HEK293 (cell line): ENCODE measurements around the gene TM2D3.

Experiments
- CTCF ChIA-PET: fragments of 350-600 bp; formaldehyde crosslinking; extraction: SDS; loops from one replicate; lab custom pipeline; 2021; ENCODE audit warnings: antibody characterized with exemption; lab: Yijun Ruan, JAX
- POLR2A ChIA-PET: fragments of 300-600 bp; formaldehyde crosslinking; extraction: SDS; loops from one replicate; lab custom pipeline; 2020; ENCODE audit warnings: antibody characterized with exemption, inconsistent platforms; lab: Yijun Ruan, JAX
- H3K27ac ChIP-seq: fragments of 200-500 bp; sonication (Bioruptor generic); 2 replicates; pipeline ENCODE4 v1.5.1; 2014; ENCODE audit warnings: low read depth, low read length, control low read depth, inconsistent platforms; ENCODE audit errors: extremely low read depth
- H3K36me3 ChIP-seq, 2 experiments: fragments of 200-500 bp in 1 of 2; sonication (Bioruptor generic) in 1 of 2; 1 replicate in 1 of 2; 2 replicates in 1 of 2; pipeline ENCODE4 v1.5.1; 2014 to 2017; ENCODE audit warnings: inconsistent platforms in 2 of 2, low read length in 2 of 2; ENCODE audit not compliant: control insufficient read depth in 2 of 2, insufficient read depth in 1 of 2
- H3K4me1 ChIP-seq: fragments of 200-500 bp; sonication (Bioruptor generic); 2 replicates; pipeline ENCODE4 v1.5.1; 2014; ENCODE audit warnings: mild to moderate bottlenecking, low read length, inconsistent platforms; ENCODE audit not compliant: control insufficient read depth, insufficient read depth
- H3K4me3 ChIP-seq: 2 replicates; pipeline ENCODE4 v1.5.1; 2011; ENCODE audit warnings: low read depth, mild to moderate bottlenecking, control low read depth, low read length, moderate library complexity
- H3K9me3 ChIP-seq: fragments of 200-500 bp; sonication (Bioruptor generic); 2 replicates; pipeline ENCODE4 v1.5.1; 2014; ENCODE audit warnings: low read depth, low read length, inconsistent platforms; ENCODE audit not compliant: control insufficient read depth, insufficient read depth
- BCL6B ChIP-seq: fragments of 450-650 bp; formaldehyde crosslinking; IDR thresholded peaks from 2 replicates; pipeline ENCODE4 v1.5.1; 2017; ENCODE audit warnings: missing biosample characterization, missing genetic modification characterization
- GFI1B ChIP-seq: fragments of 450-650 bp; formaldehyde crosslinking; IDR thresholded peaks from 2 replicates; pipeline ENCODE4 v1.5.1; 2016; ENCODE audit warnings: missing biosample characterization, missing genetic modification characterization
- GLI4 ChIP-seq: fragments of 450-650 bp; formaldehyde crosslinking; IDR thresholded peaks from 2 replicates; pipeline ENCODE4 v1.5.1; 2016; ENCODE audit warnings: missing biosample characterization, missing genetic modification characterization
- HOXD13 ChIP-seq: sonication (generic); formaldehyde crosslinking; IDR thresholded peaks from 2 replicates; pipeline ENCODE4 v1.8.0; 2022; ENCODE audit warnings: missing genetic modification reagents, borderline replicate concordance
- KLF16 ChIP-seq: fragments of 450-650 bp; formaldehyde crosslinking; IDR thresholded peaks from 2 replicates; pipeline ENCODE4 v1.5.1; 2017; ENCODE audit warnings: missing biosample characterization, missing genetic modification characterization
- OSR2 ChIP-seq: fragments of 450-650 bp; formaldehyde crosslinking; IDR thresholded peaks from 2 replicates; pipeline ENCODE4 v1.5.1; 2016; ENCODE audit warnings: missing biosample characterization, missing genetic modification characterization
- PRDM1 ChIP-seq: fragments of 450-650 bp; formaldehyde crosslinking; IDR thresholded peaks from 2 replicates; pipeline ENCODE4; 2016; ENCODE audit warnings: missing biosample characterization, missing genetic modification characterization
- SP2 ChIP-seq: fragments of 450-650 bp; formaldehyde crosslinking; IDR thresholded peaks from 2 replicates; pipeline ENCODE4 v1.5.1; 2016; ENCODE audit warnings: missing biosample characterization, missing genetic modification characterization
- ZIC2 ChIP-seq: fragments of 450-650 bp; formaldehyde crosslinking; IDR thresholded peaks from 2 replicates; pipeline ENCODE4 v1.5.1; 2016; ENCODE audit warnings: missing biosample characterization, missing genetic modification characterization
- ZNF10 ChIP-seq: fragments of 450-650 bp; formaldehyde crosslinking; IDR thresholded peaks from 2 replicates; pipeline ENCODE4 v1.5.1; 2017; ENCODE audit warnings: missing biosample characterization, missing genetic modification characterization
- ZNF133 ChIP-seq: fragments of 450-650 bp; formaldehyde crosslinking; IDR thresholded peaks from 2 replicates; pipeline ENCODE4 v1.5.1; 2016; ENCODE audit warnings: missing biosample characterization, missing genetic modification characterization
- ZNF174 ChIP-seq: fragments of 450-650 bp; formaldehyde crosslinking; IDR thresholded peaks from 2 replicates; pipeline ENCODE4 v1.5.0; 2017; ENCODE audit warnings: missing biosample characterization, mild to moderate bottlenecking, missing genetic modification characterization
- ZNF37A ChIP-seq: fragments of 450-650 bp; IDR thresholded peaks from 2 replicates; pipeline ENCODE4 v1.5.1; 2018; ENCODE audit warnings: missing biosample characterization, missing genetic modification characterization
- ZNF391 ChIP-seq: fragments of 450-650 bp; formaldehyde crosslinking; IDR thresholded peaks from 2 replicates; pipeline ENCODE4 v1.5.1; 2016; ENCODE audit warnings: low read depth, missing biosample characterization, missing genetic modification characterization, borderline replicate concordance
- ZNF404 ChIP-seq: fragments of 450-650 bp; formaldehyde crosslinking; IDR thresholded peaks from 2 replicates; pipeline ENCODE4 v1.5.1; 2017; ENCODE audit warnings: missing biosample characterization, missing genetic modification characterization
- ZNF488 ChIP-seq: fragments of 450-650 bp; formaldehyde crosslinking; IDR thresholded peaks from 2 replicates; pipeline ENCODE4 v1.5.1; 2016; ENCODE audit warnings: missing biosample characterization, missing genetic modification characterization
- ZNF560 ChIP-seq: fragments of 450-650 bp; formaldehyde crosslinking; IDR thresholded peaks from 2 replicates; pipeline ENCODE4 v1.5.1; 2017; ENCODE audit warnings: missing biosample characterization, missing genetic modification characterization, borderline replicate concordance
- ZNF654 ChIP-seq: fragments of 450-650 bp; formaldehyde crosslinking; IDR thresholded peaks from 2 replicates; pipeline ENCODE4 v1.5.1; 2016; ENCODE audit warnings: low read depth, missing biosample characterization, missing genetic modification characterization
- ZNF792 ChIP-seq: fragments of 450-650 bp; formaldehyde crosslinking; IDR thresholded peaks from 2 replicates; pipeline ENCODE4 v1.5.1; 2016; ENCODE audit warnings: missing biosample characterization, missing genetic modification characterization
- ZSCAN30 ChIP-seq: fragments of 450-650 bp; IDR thresholded peaks from 2 replicates; pipeline ENCODE4 v1.5.1; 2018; ENCODE audit warnings: missing biosample characterization, mild to moderate bottlenecking, missing genetic modification characterization, moderate library complexity
- ZXDB ChIP-seq: fragments of 450-650 bp; formaldehyde crosslinking; IDR thresholded peaks from 2 replicates; pipeline ENCODE4 v1.5.1; 2016; ENCODE audit warnings: missing biosample characterization, missing genetic modification characterization
- TF ChIP-seq, protein P1 (sequence below): fragments of 450-650 bp; formaldehyde crosslinking; IDR thresholded peaks from 2 replicates; pipeline ENCODE4 v1.5.1; 2016; ENCODE audit warnings: missing biosample characterization, missing genetic modification characterization
- TF ChIP-seq, protein P2 (sequence below): fragments of 450-650 bp; formaldehyde crosslinking; IDR thresholded peaks from 2 replicates; pipeline ENCODE4 v1.5.0; 2017; ENCODE audit warnings: missing biosample characterization, missing genetic modification characterization, borderline replicate concordance

TM2D3 gene

GRCh38 chr15:101637919-101638318 lies 14.3 kb downstream of the TM2D3 start:
- H3K4me1 ChIP-seq = peaks cover 4% of the 10 kb centered on the region; the same call in 1 of the 2 replicates
- TF ChIP-seq ZIC2 (tag by site-specific recombination) = peak; percentile 65
- TF ChIP-seq ZNF174 (tag by site-specific recombination) = no peak
- H3K36me3 ChIP-seq = peaks cover 33 to 34% of the 10 kb centered on the region in 2 experiments
- H3K4me3 ChIP-seq = no peak overlapping the region
- no peak overlapping the region for H3K27ac ChIP-seq
- H3K9me3 ChIP-seq = no peaks in the 10 kb centered on the region
- ChIA-PET POLR2A (interaction anchor here (0.7 to 2.0 kb wide), 2 partner anchors 22 to 31 kb away, joined by 5 to 6 read pairs; no protein-coding TSS in a partner anchor), CTCF (interaction anchor here (0.7 to 5.4 kb wide), 6 partner anchors 15 to 349 kb away, joined by 3 to 37 read pairs (median 3); no protein-coding TSS in a partner anchor)

- POLR2A ChIA-PET = no interaction called here
- CTCF ChIA-PET = interaction anchor here (0.7 to 1.4 kb wide), 8 partner anchors 12 to 334 kb away, joined by 3 to 4 read pairs (median 3); no protein-coding TSS in a partner anchor
- peaks cover 31 to 33% of the 10 kb centered on the region in 2 experiments for H3K36me3 ChIP-seq
- H3K4me1 ChIP-seq = peaks cover 4% of the 10 kb centered on the region; the same call in 1 of the 2 replicates
- no peaks in the 10 kb centered on the region for H3K9me3 ChIP-seq
- no peak overlapping the region for H3K27ac ChIP-seq
- TF ChIP-seq PRDM1 = 0 out of 2 replicates have a peak, but pooled peaks have one; percentile 7
- no peak for TF ChIP-seq SP2 (tag by site-specific recombination)
- peak; percentile 53; the same call in 1 of the 2 replicates for TF ChIP-seq OSR2
- no peak overlapping the region for H3K4me3 ChIP-seq
Observed at GRCh38 chr15:101637516-101637915, 14.7 kb downstream of the TM2D3 start.

DNA sequence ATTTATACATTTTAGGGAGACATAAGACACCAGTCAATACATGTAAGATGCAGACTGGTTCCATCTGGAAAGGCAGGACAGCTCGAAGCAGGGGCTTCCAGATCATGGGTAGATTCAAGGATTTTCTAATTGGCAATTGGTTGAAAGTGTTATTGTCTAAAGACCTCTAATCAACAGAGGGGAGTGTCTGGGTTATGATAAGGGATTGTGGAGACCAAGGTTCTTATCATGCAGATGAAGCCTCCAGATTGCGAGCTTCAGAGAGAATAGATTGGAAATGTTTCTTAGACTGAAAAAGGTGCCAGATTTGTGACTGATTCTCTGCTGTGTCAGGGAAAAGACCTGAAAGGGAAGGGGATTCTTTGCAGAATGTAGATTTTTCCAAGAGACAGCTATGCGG lies 15.1 kb downstream of the TM2D3 start:
- CTCF ChIA-PET = interaction anchor here (0.6 to 1.4 kb wide), 7 partner anchors 12 to 334 kb away, joined by 3 to 4 read pairs (median 3); no protein-coding TSS in a partner anchor
- no peak for TF ChIP-seq ZXDB (tag by site-specific recombination)
- TF ChIP-seq OSR2 = no peak
- TF ChIP-seq, protein P1, sequence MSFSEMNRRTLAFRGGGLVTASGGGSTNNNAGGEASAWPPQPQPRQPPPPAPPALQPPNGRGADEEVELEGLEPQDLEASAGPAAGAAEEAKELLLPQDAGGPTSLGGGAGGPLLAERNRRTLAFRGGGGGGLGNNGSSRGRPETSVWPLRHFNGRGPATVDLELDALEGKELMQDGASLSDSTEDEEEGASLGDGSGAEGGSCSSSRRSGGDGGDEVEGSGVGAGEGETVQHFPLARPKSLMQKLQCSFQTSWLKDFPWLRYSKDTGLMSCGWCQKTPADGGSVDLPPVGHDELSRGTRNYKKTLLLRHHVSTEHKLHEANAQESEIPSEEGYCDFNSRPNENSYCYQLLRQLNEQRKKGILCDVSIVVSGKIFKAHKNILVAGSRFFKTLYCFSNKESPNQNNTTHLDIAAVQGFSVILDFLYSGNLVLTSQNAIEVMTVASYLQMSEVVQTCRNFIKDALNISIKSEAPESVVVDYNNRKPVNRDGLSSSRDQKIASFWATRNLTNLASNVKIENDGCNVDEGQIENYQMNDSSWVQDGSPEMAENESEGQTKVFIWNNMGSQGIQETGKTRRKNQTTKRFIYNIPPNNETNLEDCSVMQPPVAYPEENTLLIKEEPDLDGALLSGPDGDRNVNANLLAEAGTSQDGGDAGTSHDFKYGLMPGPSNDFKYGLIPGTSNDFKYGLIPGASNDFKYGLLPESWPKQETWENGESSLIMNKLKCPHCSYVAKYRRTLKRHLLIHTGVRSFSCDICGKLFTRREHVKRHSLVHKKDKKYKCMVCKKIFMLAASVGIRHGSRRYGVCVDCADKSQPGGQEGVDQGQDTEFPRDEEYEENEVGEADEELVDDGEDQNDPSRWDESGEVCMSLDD (tag by site-specific recombination) = no peak
- TF ChIP-seq ZNF560 = no peak
- no peak for TF ChIP-seq ZNF792
- no peak for TF ChIP-seq ZNF37A (tag by site-specific recombination)
- no peak for TF ChIP-seq HOXD13 (CRISPR knock-in tag)
- no peak for TF ChIP-seq ZNF133 (tag by site-specific recombination)
- no peak for TF ChIP-seq KLF16 (tag by site-specific recombination)
- no peak for TF ChIP-seq ZNF654 (tag by site-specific recombination)
- no peak for TF ChIP-seq GFI1B
- TF ChIP-seq ZIC2 (tag by site-specific recombination) = no peak
- TF ChIP-seq ZNF10 (tag by site-specific recombination) = no peak
- no peak for TF ChIP-seq ZNF404 (tag by site-specific recombination)
- TF ChIP-seq ZNF391 = no peak
- TF ChIP-seq, protein P2, sequence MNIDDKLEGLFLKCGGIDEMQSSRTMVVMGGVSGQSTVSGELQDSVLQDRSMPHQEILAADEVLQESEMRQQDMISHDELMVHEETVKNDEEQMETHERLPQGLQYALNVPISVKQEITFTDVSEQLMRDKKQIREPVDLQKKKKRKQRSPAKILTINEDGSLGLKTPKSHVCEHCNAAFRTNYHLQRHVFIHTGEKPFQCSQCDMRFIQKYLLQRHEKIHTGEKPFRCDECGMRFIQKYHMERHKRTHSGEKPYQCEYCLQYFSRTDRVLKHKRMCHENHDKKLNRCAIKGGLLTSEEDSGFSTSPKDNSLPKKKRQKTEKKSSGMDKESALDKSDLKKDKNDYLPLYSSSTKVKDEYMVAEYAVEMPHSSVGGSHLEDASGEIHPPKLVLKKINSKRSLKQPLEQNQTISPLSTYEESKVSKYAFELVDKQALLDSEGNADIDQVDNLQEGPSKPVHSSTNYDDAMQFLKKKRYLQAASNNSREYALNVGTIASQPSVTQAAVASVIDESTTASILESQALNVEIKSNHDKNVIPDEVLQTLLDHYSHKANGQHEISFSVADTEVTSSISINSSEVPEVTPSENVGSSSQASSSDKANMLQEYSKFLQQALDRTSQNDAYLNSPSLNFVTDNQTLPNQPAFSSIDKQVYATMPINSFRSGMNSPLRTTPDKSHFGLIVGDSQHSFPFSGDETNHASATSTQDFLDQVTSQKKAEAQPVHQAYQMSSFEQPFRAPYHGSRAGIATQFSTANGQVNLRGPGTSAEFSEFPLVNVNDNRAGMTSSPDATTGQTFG (tag by site-specific recombination) = no peak
- TF ChIP-seq ZNF488 (tag by site-specific recombination) = no peak
- TF ChIP-seq ZSCAN30 = no peak
- TF ChIP-seq GLI4 (tag by site-specific recombination) = no peak
- no peak for TF ChIP-seq BCL6B (tag by site-specific recombination)
- POLR2A ChIA-PET = no interaction called here

More for the DNA sequence above, 15.1 kb downstream of the TM2D3 start:
- H3K36me3 ChIP-seq = peaks cover 28 to 30% of the 10 kb centered on the region in 2 experiments
- no peak overlapping the region for H3K4me3 ChIP-seq
- no peaks in the 10 kb centered on the region for H3K9me3 ChIP-seq
- peaks cover 4% of the 10 kb centered on the region; the same call in 1 of the 2 replicates for H3K4me1 ChIP-seq
- H3K27ac ChIP-seq = no peak overlapping the region
